OCI-LY3 (cell line): ENCODE data around the gene CFI.

Experiments used
- CTCF ChIP-seq: fragments of 200-600, 300-600 bp; sonication (generic); IDR thresholded peaks from 2 replicates; pipeline ENCODE4 v1.5.1; 2014; ENCODE audit warnings: antibody characterized with exemption, low read length, low read depth
- EZH2phosphoT487 ChIP-seq: fragments of 200-600 bp; shearing (Covaris generic); IDR thresholded peaks from 2 replicates; pipeline ENCODE4 v1.6.1; 2018; ENCODE audit warnings: antibody characterized with exemption, mixed run types, low read depth

GRCh38 chr4:109850601-109851000, 48.8 kb upstream of the CFI start:
- TF ChIP-seq CTCF, result no peak
- no peak for TF ChIP-seq EZH2phosphoT487
